H1 (cell line): Measurements from ENCODE around the gene ADPGK. TPM values are rescaled to one million over a fixed set of nuclear protein-coding genes. Genes with fewer than 3 reads are reported as not detected.
A peak's percentile ranks its signal among the peaks of the same experiment; 100 is the strongest.

ENCODE experiments used
- CTCF ChIA-PET: fragments of 300-600 bp; sonication (Branson Sonifier 250); formaldehyde crosslinking; loops from one replicate; lab custom pipeline; 2021; ENCODE audit not compliant: partially characterized antibody; lab: Charles Lee
- POLR2A ChIA-PET: fragments of 300-600 bp; sonication (Branson Sonifier 250); formaldehyde crosslinking; loops from one replicate; lab custom pipeline; 2021; ENCODE audit warnings: inconsistent platforms; ENCODE audit not compliant: partially characterized antibody; lab: Charles Lee
- DNase-seq, 2 experiments: peaks; one replicate each; pipeline versions ENCODE4 v3.0.0 to v3.0.0-alpha.2; 2010 to 2022; ENCODE audit warnings: low spot score in 2 of 2, low read depth in 1 of 2, mixed read lengths in 1 of 2
- FAIRE-seq: peaks from 2 replicates; lab custom pipeline; 2011; peaks lifted over from hg19 to GRCh38; lab: Jason Lieb, UNC
- H2AFZ ChIP-seq: 2 replicates; pipeline ENCODE4 v1.8.1; 2012; ENCODE audit warnings: low read length, inconsistent platforms
- H2AK5ac ChIP-seq: 2 replicates; pipeline ENCODE4 v1.6.1; 2013; ENCODE audit warnings: low read depth, low read length
- H2BK120ac ChIP-seq: replicated peaks from 2 replicates; pipeline ENCODE3; 2013; ENCODE audit warnings: low read depth, low read length, inconsistent platforms
- H2BK12ac ChIP-seq: 2 replicates; pipeline ENCODE4 v1.6.1; 2013; ENCODE audit warnings: low read depth, low read length
- H2BK15ac ChIP-seq: 2 replicates; pipeline ENCODE4 v1.6.1; 2013; ENCODE audit warnings: low read length
- H2BK20ac ChIP-seq: 2 replicates; pipeline ENCODE4 v1.6.1; 2013; ENCODE audit warnings: low read length
- H2BK5ac ChIP-seq: 2 replicates; pipeline ENCODE4 v1.6.1; 2013; ENCODE audit warnings: low read depth, low read length
- H3K14ac ChIP-seq: 2 replicates; pipeline ENCODE4 v1.6.1; 2013; ENCODE audit warnings: inconsistent platforms; ENCODE audit not compliant: insufficient read length
- H3K18ac ChIP-seq: 2 replicates; pipeline ENCODE4 v1.6.1; 2013; ENCODE audit warnings: low read length; ENCODE audit errors: extremely low read depth
- H3K23ac ChIP-seq: 2 replicates; pipeline ENCODE4 v1.6.1; 2013; ENCODE audit warnings: inconsistent platforms; ENCODE audit not compliant: insufficient read length
- H3K23me2 ChIP-seq: 2 replicates; pipeline ENCODE4 v1.6.1; 2013; ENCODE audit warnings: low read depth, low read length
- H3K27ac ChIP-seq: 2 replicates; pipeline ENCODE4 v1.6.1; 2011; ENCODE audit warnings: low read depth, low read length, inconsistent platforms
- H3K27me3 ChIP-seq, 4 experiments: replicated peaks in 1 of 4; 1 replicate in 1 of 4; 2 replicates in 3 of 4; pipeline versions ENCODE4 v1.6.1 to v1.8.1; 2011 to 2013; ENCODE audit warnings: low read length in 3 of 4, mild to moderate bottlenecking in 3 of 4, inconsistent platforms in 2 of 4, mixed read lengths in 2 of 4, moderate library complexity in 1 of 4; ENCODE audit not compliant: control insufficient read depth in 3 of 4, insufficient read depth in 3 of 4; ENCODE audit errors: extremely low read depth in 1 of 4
- H3K36me3 ChIP-seq, 4 experiments: 2 replicates each; pipeline versions ENCODE4 v1.6.1 to v1.8.1; 2011 to 2013; ENCODE audit warnings: mild to moderate bottlenecking in 4 of 4, low read length in 3 of 4, moderate library complexity in 2 of 4, control low read depth in 1 of 4, inconsistent platforms in 1 of 4; ENCODE audit not compliant: insufficient read depth in 4 of 4, control insufficient read depth in 2 of 4
- H3K4ac ChIP-seq: replicated peaks from 2 replicates; pipeline ENCODE3; 2013; ENCODE audit warnings: low read length, low read depth, mixed read lengths, inconsistent platforms; ENCODE audit not compliant: insufficient read length
- H3K4me1 ChIP-seq, 4 experiments: replicated peaks in 1 of 4; 1 replicate in 1 of 4; 2 replicates in 3 of 4; pipeline versions ENCODE4 v1.6.1 to v1.8.1; 2011 to 2013; ENCODE audit warnings: low read length in 3 of 4, inconsistent platforms in 2 of 4, mixed read lengths in 1 of 4; ENCODE audit not compliant: insufficient read depth in 4 of 4, control insufficient read depth in 3 of 4
- H3K4me2 ChIP-seq, 2 experiments: 2 replicates each; pipeline versions ENCODE4 v1.6.1 to v1.8.1; 2011 to 2013; ENCODE audit warnings: low read depth in 2 of 2, low read length in 2 of 2, control low read depth in 1 of 2, inconsistent platforms in 1 of 2, mild to moderate bottlenecking in 1 of 2; ENCODE audit not compliant: insufficient read depth in 1 of 2
- H3K4me3 ChIP-seq, 4 experiments: fragments of 200-600, 300-600 bp in 1 of 4; sonication (generic), shearing (Covaris generic), sonication (Bioruptor Twin) in 1 of 4; 2 replicates each; pipeline versions ENCODE4 v1.5.1 to v1.8.1; 2011 to 2016; ENCODE audit warnings: low read length in 4 of 4, low read depth in 3 of 4, control low read depth in 2 of 4, inconsistent platforms in 2 of 4, mild to moderate bottlenecking in 2 of 4, mixed read lengths in 1 of 4, moderate library complexity in 1 of 4; ENCODE audit not compliant: insufficient read depth in 2 of 4; ENCODE audit errors: extremely low read depth in 1 of 4
- H3K56ac ChIP-seq: replicated peaks from 2 replicates; pipeline ENCODE3; 2013; ENCODE audit warnings: low read depth, mild to moderate bottlenecking, mixed read lengths, low read length, inconsistent platforms; ENCODE audit not compliant: insufficient read length
- H3K79me1 ChIP-seq: 2 replicates; pipeline ENCODE4 v1.6.1; 2013; ENCODE audit warnings: low read depth, low read length, control low read depth
- H3K79me2 ChIP-seq, 2 experiments: 2 replicates each; pipeline versions ENCODE4 v1.6.1 to v1.8.1; 2012 to 2013; ENCODE audit warnings: low read length in 2 of 2, mild to moderate bottlenecking in 2 of 2, inconsistent platforms in 1 of 2; ENCODE audit not compliant: insufficient read depth in 2 of 2, control insufficient read depth in 1 of 2
- H3K9ac ChIP-seq, 4 experiments: replicated peaks in 1 of 4; 1 replicate in 1 of 4; 2 replicates in 3 of 4; pipeline versions ENCODE4 v1.6.1 to v1.8.1; 2011 to 2013; ENCODE audit warnings: low read depth in 3 of 4, low read length in 3 of 4, control low read depth in 2 of 4, mild to moderate bottlenecking in 2 of 4, moderate library complexity in 2 of 4, inconsistent platforms in 1 of 4; ENCODE audit errors: extremely low read depth in 1 of 4
- H3K9me3 ChIP-seq, 2 experiments: 2 replicates each; pipeline versions ENCODE4 v1.6.1 to v1.8.1; 2012 to 2013; ENCODE audit warnings: mild to moderate bottlenecking in 2 of 2, moderate library complexity in 2 of 2, control low read depth in 1 of 2, inconsistent platforms in 1 of 2, low read depth in 1 of 2, low read length in 1 of 2, mixed read lengths in 1 of 2; ENCODE audit not compliant: insufficient read depth in 2 of 2
- H4K20me1 ChIP-seq, 2 experiments: replicated peaks in 1 of 2; 2 replicates each; pipeline versions ENCODE3 to v1.8.1; 2011 to 2013; ENCODE audit warnings: inconsistent platforms in 2 of 2, low read length in 2 of 2, mild to moderate bottlenecking in 1 of 2; ENCODE audit not compliant: insufficient read depth in 2 of 2, control insufficient read depth in 1 of 2
- H4K5ac ChIP-seq: 2 replicates; pipeline ENCODE4 v1.6.1; 2013; ENCODE audit warnings: low read length, low read depth, mixed read lengths, inconsistent platforms; ENCODE audit not compliant: insufficient read length
- H4K8ac ChIP-seq: 2 replicates; pipeline ENCODE4 v1.8.0; 2013; ENCODE audit warnings: mild to moderate bottlenecking, moderate library complexity, low read length, inconsistent platforms; ENCODE audit not compliant: insufficient read depth; ENCODE audit errors: extremely low read depth
- H4K91ac ChIP-seq: replicated peaks from 2 replicates; pipeline ENCODE3; 2013; ENCODE audit warnings: low read length, mixed read lengths, inconsistent platforms; ENCODE audit not compliant: insufficient read length
- SIX5 ChIP-seq: IDR thresholded peaks from 2 replicates; pipeline ENCODE4 v1.6.1; 2011; ENCODE audit warnings: mild to moderate bottlenecking, low read depth, low read length
- TAF7 ChIP-seq: optimal IDR thresholded peaks from 2 replicates; pipeline ENCODE3; 2011; ENCODE audit warnings: low read depth, mild to moderate bottlenecking, inconsistent platforms, low read length, moderate library complexity, borderline replicate concordance
- TCF12 ChIP-seq: IDR thresholded peaks from 2 replicates; pipeline ENCODE4 v1.6.1; 2011; ENCODE audit warnings: low read depth, mild to moderate bottlenecking, low read length
- WGBS, 2 experiments: shearing (Covaris generic) in 1 of 2; methylation state at CpG; one replicate each; pipeline versions ENCODE4 v1.1.6 to v1.1.7; 2013 to 2015; ENCODE audit warnings: low lambda C conversion rate in 2 of 2, mixed read lengths in 2 of 2, inconsistent platforms in 1 of 2, low coverage in 1 of 2, missing lambda C conversion rate in 1 of 2; ENCODE audit not compliant: insufficient replicate concordance in 2 of 2, insufficient coverage in 1 of 2, insufficient read length in 1 of 2; ENCODE audit errors: extremely low coverage in 1 of 2, missing lambda C conversion rate in 1 of 2; 5-methylcytosine and 5-hydroxymethylcytosine counted together
- polyA plus RNA-seq, 7 experiments: library from polyadenylated mRNA; depleted of rRNA in 3 of 7; stranded (reverse) in 5 of 7; unstranded in 2 of 7; fragments of >200 nt in 5 of 7; fragments of 200-250 nt in 2 of 7; gene quantifications; 1 replicate in 5 of 7; 2 replicates in 1 of 7; 4 replicates in 1 of 7; pipeline versions ENCODE4 v1.2.1 to v1.2.3, GENCODE V29; 2011 to 2013; ENCODE audit warnings: missing spikeins in 2 of 7, mixed read lengths in 2 of 7
- total RNA-seq: library from RNA; stranded (reverse); fragmentation: NEBNext Ultra II Directional; extraction: Animal tissue kit (Norgen Biotek cat#: 25700); gene quantifications from 2 replicates; pipeline ENCODE4 v1.2.1, GENCODE V29; 2021

Gene ADPGK
- total and polyA plus RNA-seq, 2 of the 8 experiments (the other 6 are each of a cell fraction or from before 2014, with no cell fraction given): 32.2 to 38.2 TPM

DNA sequence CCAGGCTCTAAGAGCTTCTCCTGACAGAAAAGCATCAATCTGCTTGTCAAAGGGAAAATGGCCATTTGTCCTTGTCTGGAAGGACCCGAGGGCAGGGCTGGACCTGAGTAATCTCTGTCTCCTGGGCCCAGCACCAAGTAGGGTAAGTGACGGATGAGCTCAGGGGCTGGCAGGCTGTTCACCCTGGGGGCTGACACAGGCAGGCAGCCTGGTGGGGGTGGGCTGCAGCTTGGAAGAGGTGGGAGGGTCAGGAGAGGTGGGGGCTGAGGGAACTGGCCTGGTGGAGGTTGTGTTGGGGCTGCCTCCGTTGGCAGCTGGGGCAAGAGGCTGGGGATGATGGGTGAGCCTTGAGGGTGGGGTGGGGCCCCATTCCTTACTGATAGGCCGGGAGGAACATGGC, 42.3 kb upstream of the ADPGK start:
- H4K91ac ChIP-seq: no peak overlapping the region
- POLR2A ChIA-PET: interaction anchor here (0.6 kb wide), 1 partner anchor 25 kb away, joined by 3 read pairs; no protein-coding TSS in a partner anchor
- CTCF ChIA-PET: no interaction called here

More for the DNA sequence above, 42.3 kb upstream of the ADPGK start:
- DNase-seq (no peak), FAIRE-seq (no peak)
- no peak overlapping the region for H2BK12ac ChIP-seq
- no peak overlapping the region for H3K56ac ChIP-seq
- TF ChIP-seq TAF7 (no peak), TCF12 (no peak), SIX5 (no peak)
- WGBS, 2 experiments: 98% methylated on average over 3 of the region's 4 CpGs; no CpG with 5 or more reads in 1 of the 2 experiments
- no peak overlapping the region for H3K4me3 ChIP-seq
- H4K8ac ChIP-seq: peak overlapping the region; percentile 35; the same call in 1 of the 2 replicates
- no peak overlapping the region for H2AK5ac ChIP-seq
- no peaks in the 10 kb centered on the region for H3K79me1 ChIP-seq
- H3K18ac ChIP-seq: no peak overlapping the region
- no peak overlapping the region for H3K14ac ChIP-seq
- no peak overlapping the region for H3K9ac ChIP-seq
- H2BK120ac ChIP-seq: no peak overlapping the region
- H3K9me3 ChIP-seq: no peaks in the 10 kb centered on the region
- no peak overlapping the region for H2BK15ac ChIP-seq
- no peak overlapping the region for H2BK5ac ChIP-seq
- no peak overlapping the region for H3K27ac ChIP-seq
- no peak overlapping the region for H3K4me2 ChIP-seq
- no peaks in the 10 kb centered on the region for H3K23me2 ChIP-seq
- H2AFZ ChIP-seq: no peak overlapping the region
- no peak overlapping the region for H4K5ac ChIP-seq
- H3K36me3 ChIP-seq: no peaks in the 10 kb centered on the region; a peak in 1 of 8 replicates
- H3K23ac ChIP-seq: no peak overlapping the region
- H3K4me1 ChIP-seq: peaks cover 0 to 3% (median 1%) of the 10 kb centered on the region in 4 experiments; a peak in 2 of 7 replicates
- H2BK20ac ChIP-seq: no peak overlapping the region
- H3K79me2 ChIP-seq: no peaks in the 10 kb centered on the region
- H3K4ac ChIP-seq: no peak overlapping the region
- peaks cover 0 to 3% of the 10 kb centered on the region in 2 experiments for H4K20me1 ChIP-seq
- H3K27me3 ChIP-seq: no peaks in the 10 kb centered on the region
